Smooth muscle cell (in vitro differentiated cells): Measurements from ENCODE around the gene UBL3. TPM values are rescaled to one million over a fixed set of nuclear protein-coding genes. Genes with fewer than 3 reads are reported as not detected.

Source experiments
- DNase-seq: peaks from one replicate; lab custom pipeline; 2025; ENCODE audit not compliant: unreplicated experiment; lab: John Stamatoyannopoulos, UW
- H2AFZ ChIP-seq: fragments of 200-600 bp; sonication (generic); 2 replicates; pipeline ENCODE4 v1.6.0; 2016; ENCODE audit warnings: antibody characterized with exemption, low read depth, mild to moderate bottlenecking
- H3F3A ChIP-seq: fragments of 200-600 bp; sonication (generic); 2 replicates; pipeline ENCODE4 v1.6.0; 2017; ENCODE audit warnings: antibody characterized with exemption, low read depth
- H3K27ac ChIP-seq: fragments of 200-600 bp; sonication (generic); 2 replicates; pipeline ENCODE4 v1.5.1; 2016; ENCODE audit warnings: low read depth, mild to moderate bottlenecking
- H3K27me3 ChIP-seq: fragments of 200-600 bp; sonication (generic); 2 replicates; pipeline ENCODE4 v1.6.1; 2016; ENCODE audit warnings: low read depth, mild to moderate bottlenecking
- H3K36me3 ChIP-seq: fragments of 200-600 bp; sonication (generic); 2 replicates; pipeline ENCODE4 v1.5.1; 2016; ENCODE audit warnings: low read depth
- H3K4me1 ChIP-seq: fragments of 200-600 bp; sonication (generic); 2 replicates; pipeline ENCODE4 v1.5.1; 2016; ENCODE audit warnings: low read depth
- H3K4me2 ChIP-seq: fragments of 200-600 bp; sonication (generic); 2 replicates; pipeline ENCODE4 v1.6.0; 2016; ENCODE audit warnings: mild to moderate bottlenecking
- H3K4me3 ChIP-seq: fragments of 200-600 bp; sonication (generic); 2 replicates; pipeline ENCODE4 v1.5.1; 2016; ENCODE audit warnings: mild to moderate bottlenecking
- H3K79me2 ChIP-seq: fragments of 200-600 bp; sonication (generic); 2 replicates; pipeline ENCODE4 v1.6.0; 2016; ENCODE audit warnings: low read depth, mild to moderate bottlenecking
- H3K9ac ChIP-seq: fragments of 200-600 bp; sonication (generic); 2 replicates; pipeline ENCODE4 v1.6.0; 2016; ENCODE audit warnings: low read depth
- H3K9me3 ChIP-seq: fragments of 200-600 bp; sonication (generic); replicated peaks from 2 replicates; pipeline ENCODE4 v1.5.1; 2016; ENCODE audit warnings: low read depth
- H4K20me1 ChIP-seq: fragments of 200-600 bp; sonication (generic); 2 replicates; pipeline ENCODE4 v1.6.0; 2016; ENCODE audit warnings: low read depth
- CTCF ChIP-seq: fragments of 200-600 bp; sonication (generic); IDR thresholded peaks from 2 replicates; pipeline ENCODE4 v1.5.1; 2017; ENCODE audit warnings: borderline replicate concordance, mild to moderate bottlenecking, antibody characterized with exemption; ENCODE audit not compliant: insufficient read depth, poor library complexity, severe bottlenecking
- WGBS: methylation state at CpG from one replicate; pipeline ENCODE4 v1.1.7; 2016; ENCODE audit warnings: low lambda C conversion rate; 5-methylcytosine and 5-hydroxymethylcytosine counted together
- polyA plus RNA-seq: library from polyadenylated mRNA; unstranded; fragments of >200 nt; fragmentation: Nextera tagmentation; extraction: Ambion mirVana; gene quantifications from 2 replicates; pipeline ENCODE4 v1.2.1, GENCODE V29; 2016
- small RNA-seq: library from RNA; depleted of rRNA; stranded (forward); fragments of <200 nt; gene quantifications from one replicate; pipeline ENCODE3, GENCODE V24; 2014
- total RNA-seq: library from RNA; depleted of rRNA; stranded (reverse); fragments of >200 nt; gene quantifications from 2 replicates; pipeline ENCODE4 v1.2.3, GENCODE V29; 2014

UBL3 gene
- total and polyA plus RNA-seq, 2 experiments from 2014 or later = 25.2 to 46.6 TPM

DNA sequence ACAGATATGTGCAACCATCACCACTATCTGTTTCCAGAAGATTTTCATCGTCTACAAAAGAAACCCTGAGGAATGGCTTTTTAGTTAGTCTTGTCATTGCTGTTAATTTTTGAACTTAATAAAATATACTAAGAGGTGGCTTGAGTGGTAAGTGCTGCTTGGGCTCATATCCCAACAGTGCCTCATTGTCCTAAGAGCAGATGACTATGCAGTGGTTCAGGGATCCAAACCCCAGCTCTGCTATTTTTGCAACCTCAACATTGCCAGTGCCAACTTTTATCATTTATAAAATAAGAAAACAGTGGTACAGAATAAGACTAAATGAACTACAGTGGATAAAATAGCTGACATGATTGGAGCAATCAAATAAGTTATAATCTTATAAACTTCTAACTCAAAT lies 131.7 kb downstream of the UBL3 start:
- Histone ChIP-seq H3K9me3 (no peaks in the 10 kb centered on the region), H4K20me1 (no peaks in the 10 kb centered on the region), H2AFZ (no peak overlapping the region), H3K4me1 (no peaks in the 10 kb centered on the region), H3K36me3 (no peaks in the 10 kb centered on the region), H3K27me3 (peaks cover 11% of the 10 kb centered on the region), H3K4me2 (no peak overlapping the region), H3K4me3 (no peak overlapping the region), H3K9ac (no peak overlapping the region), H3F3A (no peaks in the 10 kb centered on the region), H3K27ac (no peak overlapping the region), H3K79me2 (no peaks in the 10 kb centered on the region)
- no peak for TF ChIP-seq CTCF
- 90% methylated on average over 1 of the region's 1 CpG for WGBS
- no peak for DNase-seq

DNA sequence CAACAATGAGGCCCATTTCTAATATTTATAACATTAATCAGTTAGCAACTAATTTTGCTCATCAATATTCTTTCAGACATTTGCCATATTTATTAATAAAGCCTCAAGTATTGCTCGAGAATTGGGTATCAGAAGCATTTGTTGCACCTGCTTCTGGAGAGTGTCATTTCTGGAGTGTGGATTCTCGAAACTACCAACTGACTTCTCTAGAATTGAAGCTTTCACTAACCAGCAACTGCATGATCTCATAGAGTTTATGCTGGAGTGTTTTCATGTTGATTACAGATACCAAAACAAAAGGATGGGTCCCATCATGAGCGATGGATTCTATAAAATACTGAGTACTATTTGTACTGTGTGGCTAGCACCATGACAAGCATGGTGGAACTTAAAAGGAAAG lies 133.9 kb downstream of the UBL3 start:
- DNase-seq = no peak
- Histone ChIP-seq H3K36me3 (no peaks in the 10 kb centered on the region), H3K27me3 (peaks cover 11% of the 10 kb centered on the region), H3K9ac (no peak overlapping the region), H4K20me1 (no peaks in the 10 kb centered on the region), H3K79me2 (no peaks in the 10 kb centered on the region), H3K4me3 (no peak overlapping the region), H2AFZ (no peak overlapping the region), H3K27ac (no peak overlapping the region), H3K4me2 (no peak overlapping the region), H3K4me1 (no peaks in the 10 kb centered on the region), H3K9me3 (no peaks in the 10 kb centered on the region), H3F3A (no peaks in the 10 kb centered on the region)
- 89% methylated on average over 3 of the region's 3 CpGs for WGBS
- no peak for TF ChIP-seq CTCF

Small RNAs within 50 kb of the gene (small RNA-seq; reads per million reads assigned to genes)
- gene RF00017 = not detected
- gene TIMM8BP1 = not detected
